HG03135 (cell line): ENCODE data around the gene CBL.
A peak's percentile ranks its signal among the peaks of the same experiment; 100 is the strongest.
"Not testable (repeated sequence)": the region's sequence is repeated elsewhere in the genome, so short reads cannot be mapped to it uniquely, and the experiment has no call there.

ENCODE experiments used
- ATAC-seq: cut with Tn5 transposase; IDR thresholded peaks from one replicate; pipeline ENCODE4 v1.9.1; 2021; ENCODE audit warnings: mild to moderate bottlenecking, moderate library complexity; ENCODE audit not compliant: unreplicated experiment

Gene CBL

DNA sequence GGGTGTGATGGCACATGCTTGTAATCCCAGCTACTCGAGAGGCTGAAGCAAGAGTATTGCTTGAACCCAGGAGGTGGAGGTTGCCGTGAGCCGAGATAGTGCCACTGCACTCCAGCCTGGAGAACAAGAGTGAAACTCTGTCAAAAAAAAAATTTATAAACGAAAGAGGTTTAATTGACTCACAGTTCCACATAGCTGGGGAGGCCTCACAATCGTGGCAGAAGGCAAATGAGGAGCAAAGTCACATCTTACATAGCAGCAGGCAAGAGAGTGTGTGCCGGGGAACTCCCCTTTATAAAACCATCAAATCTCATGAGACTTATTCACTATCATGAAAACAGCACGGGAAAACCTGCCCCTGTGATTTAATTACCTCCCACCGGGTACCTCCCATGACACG lies 21.7 kb upstream of the CBL start:
- ATAC-seq, result not testable (repeated sequence)

DNA sequence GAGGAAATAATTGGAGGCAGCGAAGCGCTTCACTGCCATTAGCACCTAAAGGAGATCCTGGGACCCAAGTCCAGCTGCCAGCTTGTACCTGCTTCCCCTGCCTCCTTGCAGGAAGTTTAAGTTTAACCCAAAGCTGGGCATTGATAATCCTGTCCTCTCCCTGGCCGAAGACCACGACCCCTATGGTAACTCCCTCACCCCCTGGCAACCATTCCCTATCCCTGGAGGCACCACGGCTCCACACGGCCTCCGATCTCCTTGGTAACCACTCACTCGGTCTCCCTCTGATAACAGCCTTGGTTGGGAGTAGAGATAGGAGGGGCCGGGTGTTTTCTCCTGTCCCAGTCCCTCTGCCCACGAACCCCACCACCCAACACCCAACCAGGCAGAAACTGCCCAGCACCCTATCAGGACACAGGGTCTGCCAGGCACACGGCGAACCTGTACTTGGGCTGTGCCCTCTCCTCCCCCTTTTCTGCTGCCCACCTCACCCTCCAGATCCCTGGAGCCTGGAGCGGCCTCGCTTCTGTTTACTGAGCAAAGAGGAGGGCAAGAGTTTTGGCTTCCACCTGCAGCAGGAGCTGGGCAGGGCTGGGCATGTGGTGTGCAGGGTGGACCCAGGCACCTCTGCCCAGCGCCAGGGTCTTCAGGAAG lies 20.0 kb upstream of the CBL start:
- no peak for ATAC-seq

- no peak for ATAC-seq
Measured at GRCh38 chr11:119187123-119187892, 18.8 kb upstream of the CBL start.

DNA sequence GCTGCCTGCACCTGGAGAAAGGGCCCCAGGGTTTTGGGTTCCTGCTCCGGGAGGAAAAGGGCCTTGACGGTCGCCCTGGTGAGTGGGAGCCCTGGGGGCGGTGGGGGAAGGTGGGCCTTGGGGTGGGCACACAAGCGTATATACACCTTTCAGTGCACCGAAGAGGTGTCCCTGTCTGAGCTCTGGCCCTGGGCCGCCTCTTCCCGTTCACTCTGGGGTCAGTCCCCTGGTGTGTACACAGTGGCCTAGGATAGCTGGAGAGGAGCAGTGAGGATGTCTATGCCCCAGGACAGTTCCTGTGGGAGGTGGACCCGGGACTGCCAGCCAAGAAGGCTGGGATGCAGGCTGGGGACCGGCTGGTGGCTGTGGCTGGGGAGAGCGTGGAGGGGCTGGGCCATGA lies 18.1 kb upstream of the CBL start:
- no peak for ATAC-seq

DNA sequence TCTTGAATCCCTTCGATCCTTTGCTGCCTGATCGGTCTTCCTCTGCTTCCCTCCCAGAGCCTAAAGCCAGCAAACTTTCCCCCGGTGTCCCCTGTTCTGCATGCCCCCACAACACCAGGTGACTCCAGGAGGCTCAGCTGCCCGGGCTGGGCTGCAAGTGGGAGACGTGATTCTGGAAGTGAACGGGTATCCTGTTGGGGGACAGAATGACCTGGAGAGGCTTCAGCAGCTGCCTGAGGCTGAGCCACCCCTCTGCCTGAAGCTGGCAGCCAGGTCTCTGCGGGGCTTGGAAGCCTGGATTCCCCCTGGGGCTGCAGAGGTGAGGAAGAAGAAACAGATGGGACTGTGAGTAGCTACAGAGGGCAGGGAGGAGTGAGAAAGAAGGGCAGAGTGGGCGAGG lies 17.3 kb upstream of the CBL start:
- no peak for ATAC-seq

DNA sequence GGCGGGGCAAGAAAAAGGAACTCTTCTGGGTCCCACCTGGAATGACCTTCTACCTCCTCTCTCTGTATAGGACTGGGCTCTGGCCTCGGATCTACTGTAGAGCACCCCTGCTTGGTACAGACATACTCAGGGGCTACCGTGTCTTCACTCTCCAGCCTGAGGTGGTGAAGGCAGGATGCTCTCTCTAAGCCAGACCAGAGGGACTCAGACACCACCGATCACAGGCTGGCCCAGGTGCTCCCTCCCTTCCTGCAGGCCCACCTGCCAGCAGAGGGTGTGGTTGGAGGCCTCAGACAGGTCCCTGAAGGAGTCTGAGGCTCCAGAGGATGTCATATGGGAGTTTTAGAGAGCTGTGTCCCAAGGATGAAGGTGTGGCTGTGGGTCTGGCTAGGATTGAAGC lies 16.7 kb upstream of the CBL start:
- no peak for ATAC-seq

DNA sequence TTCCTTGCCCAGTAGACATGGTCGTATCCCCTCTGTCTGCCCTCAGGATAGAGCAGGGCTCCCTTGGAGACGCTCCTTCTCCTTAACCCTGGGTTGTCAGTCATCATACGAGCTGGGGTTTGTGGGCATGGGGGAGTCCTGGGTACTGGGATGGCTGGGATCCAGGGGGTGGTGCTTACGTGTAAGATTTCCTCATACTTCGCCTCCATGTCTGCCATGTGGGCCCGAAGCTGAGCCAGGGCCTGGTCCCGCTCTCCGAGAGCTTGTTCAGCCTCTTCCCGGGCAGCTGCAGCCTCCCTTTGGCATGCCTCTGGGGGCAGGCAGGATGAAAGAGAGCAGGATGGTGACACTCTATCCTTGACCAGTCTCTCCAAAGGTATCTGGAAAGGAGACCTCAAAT lies 15.6 kb upstream of the CBL start:
- ATAC-seq, result no peak

DNA sequence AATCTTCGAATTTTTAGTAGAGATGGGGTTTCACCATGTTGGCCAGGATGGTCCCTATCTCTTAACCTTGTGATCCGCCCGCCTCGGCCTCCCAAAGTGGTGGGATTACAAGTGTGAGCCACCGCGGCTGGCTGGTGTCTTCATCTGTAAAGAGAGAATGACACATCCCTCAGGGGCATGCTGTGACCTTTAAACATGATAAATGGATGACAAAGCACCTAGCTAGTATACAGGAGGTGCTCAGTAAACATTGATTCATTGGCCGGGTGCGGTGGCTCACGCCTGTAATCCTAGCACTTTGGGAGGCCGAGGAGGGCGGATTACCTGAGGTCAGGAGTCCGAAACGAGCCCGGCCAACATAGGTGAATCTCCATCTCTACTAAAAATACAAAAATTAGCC lies 14.9 kb upstream of the CBL start:
- ATAC-seq, result not testable (repeated sequence)

DNA sequence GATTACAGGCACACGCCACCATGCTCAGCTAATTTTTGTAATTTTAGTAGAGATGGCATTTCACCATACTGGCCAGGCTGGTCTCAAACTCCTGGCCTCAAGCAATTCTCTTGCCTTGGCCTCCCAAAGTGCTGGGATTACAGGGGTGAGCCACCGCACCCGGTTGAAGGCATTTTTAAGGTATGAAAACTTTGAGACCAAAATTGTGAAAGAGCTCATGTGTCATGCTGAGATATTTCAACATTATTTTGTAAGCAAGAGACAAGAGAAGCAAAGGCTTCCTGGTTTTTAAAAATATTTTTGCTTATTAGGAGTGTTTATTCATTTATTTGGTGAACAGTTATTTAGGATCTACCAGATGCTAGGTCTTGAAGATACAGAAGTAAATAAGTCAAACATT lies 14.0 kb upstream of the CBL start:
- no peak for ATAC-seq

- ATAC-seq, result no peak
Measured at GRCh38 chr11:119193001-119193400, 13.1 kb upstream of the CBL start.

DNA sequence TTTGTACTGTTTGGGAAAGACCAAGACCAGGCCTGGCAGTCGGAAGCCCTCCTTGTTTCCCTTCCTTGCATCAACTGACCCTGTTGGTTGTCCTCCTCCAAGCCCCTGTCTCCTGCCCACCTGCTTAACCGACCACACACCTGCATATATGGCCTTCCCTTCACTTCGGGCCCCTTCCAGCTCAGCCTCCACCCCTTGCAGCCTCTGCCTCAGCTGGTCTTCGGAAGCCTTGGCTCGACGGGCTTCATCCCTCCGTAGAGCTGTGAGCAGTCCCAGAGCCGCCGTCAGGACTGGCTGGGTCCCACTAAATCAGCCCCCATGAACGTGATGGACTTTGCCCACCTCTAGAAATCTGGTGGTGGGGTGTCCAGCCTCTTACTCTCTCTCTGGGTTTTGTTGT lies 12.5 kb upstream of the CBL start:
- ATAC-seq, result no peak

DNA sequence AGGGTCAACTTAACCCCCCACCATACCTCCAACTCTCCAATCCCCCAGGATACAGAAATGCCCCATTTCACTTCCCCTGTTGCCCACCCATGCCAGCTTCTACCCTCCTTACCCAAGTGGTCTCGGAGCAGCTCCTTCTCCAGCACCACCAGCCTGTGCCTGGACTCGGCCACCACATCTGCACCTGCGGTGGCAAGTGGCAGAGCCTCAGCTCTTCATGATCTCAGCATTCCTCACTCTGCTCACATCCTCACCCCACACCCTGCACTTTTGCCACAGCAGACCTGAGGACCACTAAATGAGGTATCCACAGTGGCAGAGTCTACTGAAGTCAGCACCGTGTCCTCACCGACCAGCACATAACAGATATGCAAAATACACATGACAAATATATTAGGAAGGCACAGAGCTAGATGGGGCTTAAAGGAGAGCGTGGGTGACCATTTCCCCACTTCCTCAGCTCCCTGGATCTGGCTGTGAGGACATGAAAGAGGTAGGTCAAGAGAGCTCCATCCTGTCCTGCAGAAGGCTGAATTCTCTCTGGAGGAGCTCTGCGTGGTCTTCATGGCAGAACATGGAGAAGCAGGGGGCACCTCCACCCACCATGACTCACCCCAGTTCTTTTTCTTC lies 11.2 kb upstream of the CBL start:
- no peak for ATAC-seq

- ATAC-seq, result no peak
Measured at GRCh38 chr11:119195680-119196079, 10.5 kb upstream of the CBL start.

- no peak for ATAC-seq
Measured at GRCh38 chr11:119196833-119197483, 9.2 kb upstream of the CBL start.

GRCh38 chr11:119198925-119199324 lies 7.2 kb upstream of the CBL start:
- ATAC-seq, result no peak

DNA sequence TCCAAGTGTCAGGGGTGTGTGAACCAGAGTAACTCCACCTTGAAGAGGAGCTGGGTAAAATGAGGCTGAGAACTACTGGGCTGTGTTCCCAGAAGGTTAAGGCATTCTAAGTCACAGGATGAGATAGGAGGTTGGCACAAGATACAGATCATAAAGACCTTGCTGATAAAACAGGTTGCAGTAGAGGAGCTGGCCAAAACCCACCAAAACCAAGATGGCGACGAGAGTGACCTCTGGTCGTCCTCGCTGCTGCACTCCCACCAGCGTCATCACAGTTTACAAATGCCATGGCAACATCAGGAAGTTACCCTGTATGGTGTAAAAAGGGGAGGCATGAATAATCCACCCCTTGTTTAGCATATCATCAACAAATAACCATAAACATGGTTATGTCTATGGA lies 4.9 kb upstream of the CBL start:
- ATAC-seq, result not testable (repeated sequence)

GRCh38 chr11:119202554-119202953 lies 3.6 kb upstream of the CBL start:
- no peak for ATAC-seq

DNA sequence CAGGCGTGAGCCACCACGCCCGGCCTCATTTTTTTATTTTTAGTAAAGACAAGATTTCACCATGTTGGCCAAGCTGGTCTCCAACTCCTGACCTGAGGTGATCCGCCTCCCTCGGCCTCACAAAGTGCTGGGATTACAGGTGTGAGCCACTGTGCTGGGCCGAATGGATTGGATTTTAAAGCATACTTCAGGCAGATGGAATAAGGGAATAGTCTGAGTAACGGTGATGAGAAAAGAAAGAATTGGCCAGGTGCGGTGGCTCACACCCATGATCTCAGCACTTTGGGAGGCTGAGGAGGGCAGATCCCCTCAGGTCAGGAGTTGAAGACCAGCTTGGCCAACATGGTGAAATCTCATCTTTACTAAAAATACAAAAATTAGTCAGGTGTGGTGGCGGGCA lies 2.1 kb upstream of the CBL start:
- ATAC-seq, result no peak

- ATAC-seq, result no peak
Measured at GRCh38 chr11:119205080-119205479, 1.1 kb upstream of the CBL start.

- ATAC-seq, result peak; percentile 28
Measured at GRCh38 chr11:119206511-119207414, 624 bp downstream of the CBL start.
